ENCODE data around the gene LIM2.

The LIM2 gene

GRCh38 chr19:51380379-51380778, 7.4 kb downstream of the LIM2 start:
- Histone ChIP-seq H3K27me3 (ENCODE audit: insufficient read depth, insufficient read length) (no peaks in the 10 kb centered on the region), H3K36me3 (ENCODE audit: insufficient read depth, insufficient read length, low read length) (no peaks in the 10 kb centered on the region), H3K9ac (ENCODE audit: insufficient read length, low read depth) (no peak overlapping the region), H3K4me3 (ENCODE audit: insufficient read length, low read depth) (no peak overlapping the region), H3K4me1 (ENCODE audit: insufficient read depth, insufficient read length) (no peaks in the 10 kb centered on the region), H3K9me3 (ENCODE audit: insufficient read depth, low read length) (peaks cover 7% of the 10 kb centered on the region; the same call in 1 of the 2 replicates)
- DNase-seq (ENCODE audit: low read depth, low spot score) = no peak
- TF ChIP-seq YY1 (IDR thresholded peaks at IDR 0.05; ENCODE audit: insufficient read depth, insufficient read length) = no peak
- TF ChIP-seq ZNF274 (IDR thresholded peaks at IDR 0.05; ENCODE audit: low read depth, low read length) = no peak
- TF ChIP-seq SUZ12 (IDR thresholded peaks at IDR 0.05; ENCODE audit: extremely low read depth, insufficient read depth, insufficient read length) = no peak

DNA sequence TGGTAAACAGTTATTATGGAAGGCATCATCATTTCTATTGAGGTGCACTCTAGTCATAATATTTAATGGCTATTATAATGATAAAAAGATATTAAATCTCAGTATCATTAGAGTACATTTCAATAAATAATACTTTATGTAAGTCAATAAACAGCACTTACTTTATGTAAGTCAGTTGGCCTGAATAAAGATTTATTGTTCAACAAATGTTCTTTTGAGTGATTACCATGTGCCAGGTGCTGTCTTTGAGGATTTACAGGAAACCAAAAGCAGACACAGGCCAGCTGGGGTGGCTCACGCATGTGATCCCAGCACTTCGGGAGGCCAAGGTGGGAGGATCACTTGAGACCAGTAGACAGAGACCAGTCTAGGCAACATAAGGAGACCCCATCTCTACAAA, 10.4 kb downstream of the LIM2 start:
- no peaks in the 10 kb centered on the region for H3K4me1 ChIP-seq (ENCODE audit: insufficient read depth, insufficient read length)
- TF ChIP-seq ZNF274 (IDR thresholded peaks at IDR 0.05; ENCODE audit: low read depth, low read length) = no peak
- TF ChIP-seq YY1 (IDR thresholded peaks at IDR 0.05; ENCODE audit: insufficient read depth, insufficient read length) = no peak
- TF ChIP-seq SUZ12 (IDR thresholded peaks at IDR 0.05; ENCODE audit: extremely low read depth, insufficient read depth, insufficient read length) = no peak
- no peak overlapping the region for H3K4me3 ChIP-seq (ENCODE audit: insufficient read length, low read depth)
- no peak for DNase-seq (ENCODE audit: low read depth, low spot score)
- peaks cover 7% of the 10 kb centered on the region; the same call in 1 of the 2 replicates for H3K9me3 ChIP-seq (ENCODE audit: insufficient read depth, low read length)
- H3K36me3 ChIP-seq (ENCODE audit: insufficient read depth, insufficient read length, low read length) = no peaks in the 10 kb centered on the region
- no peaks in the 10 kb centered on the region for H3K27me3 ChIP-seq (ENCODE audit: insufficient read depth, insufficient read length)
- H3K9ac ChIP-seq (ENCODE audit: insufficient read length, low read depth) = no peak overlapping the region

DNA sequence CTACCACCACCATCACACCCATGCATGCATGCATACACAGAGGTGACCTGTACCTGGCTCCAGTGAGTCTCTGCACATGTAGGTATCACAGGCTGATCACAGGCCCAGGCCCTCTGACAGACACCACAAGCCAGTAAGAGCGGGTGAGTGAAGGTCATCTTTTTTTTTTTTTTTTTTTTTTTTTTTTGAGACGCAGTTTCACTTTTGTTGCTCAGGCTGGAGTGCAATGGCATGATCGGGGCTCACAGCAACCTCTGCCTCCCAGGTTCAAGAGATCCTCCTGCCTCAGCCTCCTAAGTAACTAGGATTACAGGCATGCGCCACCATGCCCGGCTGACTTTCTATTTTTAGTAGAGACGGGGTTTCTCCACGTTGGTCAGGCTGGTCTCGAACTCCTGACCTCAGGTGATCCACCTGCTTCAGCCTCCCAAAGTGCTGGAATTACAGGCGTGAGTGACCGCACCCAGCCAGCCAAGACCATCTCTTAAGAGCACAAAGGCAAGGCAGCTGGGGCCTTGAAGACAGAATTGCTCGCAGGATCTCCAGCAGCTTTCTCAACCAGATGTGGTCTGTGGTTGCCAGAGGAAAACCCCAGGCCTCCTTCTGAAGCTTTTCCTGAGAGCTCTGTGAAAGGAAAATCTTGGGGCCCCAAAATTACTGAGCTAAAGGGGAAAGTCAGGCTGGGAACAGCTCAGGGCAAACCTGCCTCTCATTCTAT, 12.1 kb downstream of the LIM2 start:
- DNase-seq (ENCODE audit: low read depth, low spot score) = no peak

GRCh38 chr19:51372649-51373504, 14.9 kb downstream of the LIM2 start, which contains the start of gene NKG7:
TSS of gene NKG7 (minus strand) at chr19:51372654. CDS start at chr19:51372535, 119 bp downstream.
- no peak for DNase-seq (ENCODE audit: low read depth, low spot score)
- no peak within 1 kb of the TSS for H3K4me3 ChIP-seq (ENCODE audit: insufficient read length, low read depth)
- no peaks in the 10 kb centered on the region for H3K9me3 ChIP-seq (ENCODE audit: insufficient read depth, low read length)
- H3K36me3 ChIP-seq (ENCODE audit: insufficient read depth, insufficient read length, low read length) = no peaks in the 10 kb centered on the region
- H3K27me3 ChIP-seq (ENCODE audit: insufficient read depth, insufficient read length) = no peaks in the 10 kb centered on the region
- H3K4me1 ChIP-seq (ENCODE audit: insufficient read depth, insufficient read length) = peaks cover 4% of the 10 kb centered on the region
- no peak within 1 kb of the TSS for H3K9ac ChIP-seq (ENCODE audit: insufficient read length, low read depth)
- TF ChIP-seq YY1 (IDR thresholded peaks at IDR 0.05; ENCODE audit: insufficient read depth, insufficient read length) = no peak
- TF ChIP-seq ZNF274 (IDR thresholded peaks at IDR 0.05; ENCODE audit: low read depth, low read length) = no peak
- TF ChIP-seq SUZ12 (IDR thresholded peaks at IDR 0.05; ENCODE audit: extremely low read depth, insufficient read depth, insufficient read length) = no peak

More for the DNA sequence above, 12.1 kb downstream of the LIM2 start:
- no peaks in the 10 kb centered on the region for H3K27me3 ChIP-seq (ENCODE audit: insufficient read depth, insufficient read length)
- no peak for TF ChIP-seq ZNF274 (IDR thresholded peaks at IDR 0.05; ENCODE audit: low read depth, low read length)
- TF ChIP-seq SUZ12 (IDR thresholded peaks at IDR 0.05; ENCODE audit: extremely low read depth, insufficient read depth, insufficient read length) = no peak
- no peak for TF ChIP-seq YY1 (IDR thresholded peaks at IDR 0.05; ENCODE audit: insufficient read depth, insufficient read length)
- no peaks in the 10 kb centered on the region for H3K36me3 ChIP-seq (ENCODE audit: insufficient read depth, insufficient read length, low read length)
- H3K4me1 ChIP-seq (ENCODE audit: insufficient read depth, insufficient read length) = no peaks in the 10 kb centered on the region
- H3K9me3 ChIP-seq (ENCODE audit: insufficient read depth, low read length) = no peaks in the 10 kb centered on the region
- H3K4me3 ChIP-seq (ENCODE audit: insufficient read length, low read depth) = no peak overlapping the region
- no peak overlapping the region for H3K9ac ChIP-seq (ENCODE audit: insufficient read length, low read depth)

- DNase-seq (ENCODE audit: low read depth, low spot score) = no peak
- H3K4me1 ChIP-seq (ENCODE audit: insufficient read depth, insufficient read length) = peaks cover 4% of the 10 kb centered on the region
- H3K27me3 ChIP-seq (ENCODE audit: insufficient read depth, insufficient read length) = no peaks in the 10 kb centered on the region
- H3K9me3 ChIP-seq (ENCODE audit: insufficient read depth, low read length) = no peaks in the 10 kb centered on the region
- H3K36me3 ChIP-seq (ENCODE audit: insufficient read depth, insufficient read length, low read length) = no peaks in the 10 kb centered on the region
- H3K4me3 ChIP-seq (ENCODE audit: insufficient read length, low read depth) = no peak overlapping the region
- TF ChIP-seq SUZ12 (IDR thresholded peaks at IDR 0.05; ENCODE audit: extremely low read depth, insufficient read depth, insufficient read length) = no peak
- TF ChIP-seq ZNF274 (IDR thresholded peaks at IDR 0.05; ENCODE audit: low read depth, low read length) = no peak
- TF ChIP-seq YY1 (IDR thresholded peaks at IDR 0.05; ENCODE audit: insufficient read depth, insufficient read length) = no peak
- H3K9ac ChIP-seq (ENCODE audit: insufficient read length, low read depth) = no peak overlapping the region
Observed at GRCh38 chr19:51372021-51372648, 15.6 kb downstream of the LIM2 start.

DNA sequence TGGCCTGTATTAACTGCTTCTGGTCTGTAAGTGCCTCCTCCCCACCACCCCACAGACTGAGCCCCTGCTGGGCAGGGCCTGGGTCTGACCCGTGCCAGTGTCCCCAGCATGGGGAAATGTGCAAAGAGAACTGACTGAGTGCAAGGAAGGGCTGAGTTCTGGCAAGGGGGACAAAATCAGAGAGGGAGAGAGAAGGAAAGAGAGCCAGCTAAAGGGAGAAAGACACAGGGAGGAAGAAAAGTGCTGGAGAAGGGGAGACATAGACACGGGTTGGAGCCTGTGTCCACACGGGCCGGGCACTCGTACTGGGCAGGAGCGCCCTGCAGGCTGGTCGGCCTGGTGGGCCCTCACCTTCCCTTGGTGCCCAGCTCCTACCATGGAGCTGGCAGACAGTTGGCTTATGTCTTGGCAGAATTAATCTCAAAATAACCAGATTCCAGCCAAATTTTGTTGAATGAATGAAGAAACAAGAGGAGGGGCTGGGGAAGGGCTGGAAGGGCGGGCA, 16.5 kb downstream of the LIM2 start:
- Histone ChIP-seq H3K36me3 (ENCODE audit: insufficient read depth, insufficient read length, low read length) (no peaks in the 10 kb centered on the region), H3K27me3 (ENCODE audit: insufficient read depth, insufficient read length) (no peaks in the 10 kb centered on the region), H3K9ac (ENCODE audit: insufficient read length, low read depth) (no peak overlapping the region), H3K9me3 (ENCODE audit: insufficient read depth, low read length) (no peaks in the 10 kb centered on the region), H3K4me1 (ENCODE audit: insufficient read depth, insufficient read length) (peaks cover 4% of the 10 kb centered on the region), H3K4me3 (ENCODE audit: insufficient read length, low read depth) (no peak overlapping the region)
- TF ChIP-seq SUZ12 (IDR thresholded peaks at IDR 0.05; ENCODE audit: extremely low read depth, insufficient read depth, insufficient read length) = no peak
- TF ChIP-seq ZNF274 (IDR thresholded peaks at IDR 0.05; ENCODE audit: low read depth, low read length) = no peak
- TF ChIP-seq YY1 (IDR thresholded peaks at IDR 0.05; ENCODE audit: insufficient read depth, insufficient read length) = no peak
- DNase-seq (ENCODE audit: low read depth, low spot score) = no peak
